BE2C (cell line): Measurements from ENCODE around the gene DUS4L.

Experiments used
- DNase-seq: peaks from one replicate; pipeline ENCODE4 v3.0.0-alpha.2; 2020
- H3K27me3 ChIP-seq: fragments of 250-450 bp; sonication (Bioruptor Pico); 2 replicates; pipeline ENCODE4 v1.5.1; 2020; ENCODE audit warnings: mild to moderate bottlenecking
- H3K36me3 ChIP-seq: fragments of 250-450 bp; sonication (Bioruptor Pico); 2 replicates; pipeline ENCODE4 v1.5.1; 2020; ENCODE audit warnings: mild to moderate bottlenecking
- H3K4me1 ChIP-seq: fragments of 250-450 bp; sonication (Bioruptor Pico); 2 replicates; pipeline ENCODE4 v1.5.1; 2020
- H3K4me3 ChIP-seq: 2 replicates; pipeline ENCODE4 v1.5.1; 2011; ENCODE audit warnings: low read depth, low read length
- H3K9me3 ChIP-seq: fragments of 250-450 bp; sonication (Bioruptor Pico); 2 replicates; pipeline ENCODE4 v1.5.1; 2020
- CTCF ChIP-seq: IDR thresholded peaks from 2 replicates; pipeline ENCODE4 v1.5.1; 2012; ENCODE audit warnings: mild to moderate bottlenecking, low read depth, low read length

DUS4L gene

GRCh38 chr7:107592361-107593024 is 28.7 kb downstream of the DUS4L start:
- H3K4me1 ChIP-seq: no peaks in the 10 kb centered on the region
- H3K36me3 ChIP-seq: no peaks in the 10 kb centered on the region; the same call in 1 of the 2 replicates
- H3K27me3 ChIP-seq: no peaks in the 10 kb centered on the region
- no peak for TF ChIP-seq CTCF
- no peaks in the 10 kb centered on the region for H3K9me3 ChIP-seq
- H3K4me3 ChIP-seq: no peak overlapping the region
- DNase-seq: no peak

- no peak for DNase-seq
- no peaks in the 10 kb centered on the region for H3K4me1 ChIP-seq
- no peaks in the 10 kb centered on the region; the same call in 1 of the 2 replicates for H3K36me3 ChIP-seq
- no peaks in the 10 kb centered on the region for H3K27me3 ChIP-seq
- no peak overlapping the region for H3K4me3 ChIP-seq
- TF ChIP-seq CTCF: no peak
- H3K9me3 ChIP-seq: no peaks in the 10 kb centered on the region
Observed at GRCh38 chr7:107593025-107593410, 29.2 kb downstream of the DUS4L start.

GRCh38 chr7:107594961-107595737 is 31.4 kb downstream of the DUS4L start:
- Histone ChIP-seq H3K36me3 (no peaks in the 10 kb centered on the region; the same call in 1 of the 2 replicates), H3K9me3 (no peaks in the 10 kb centered on the region), H3K27me3 (no peaks in the 10 kb centered on the region), H3K4me3 (no peak overlapping the region), H3K4me1 (no peaks in the 10 kb centered on the region)
- no peak for DNase-seq
- no peak for TF ChIP-seq CTCF

- Histone ChIP-seq H3K4me3 (no peak overlapping the region), H3K9me3 (no peaks in the 10 kb centered on the region), H3K4me1 (no peaks in the 10 kb centered on the region), H3K36me3 (no peaks in the 10 kb centered on the region; the same call in 1 of the 2 replicates), H3K27me3 (no peaks in the 10 kb centered on the region)
- DNase-seq: no peak
- no peak for TF ChIP-seq CTCF
Observed at GRCh38 chr7:107596881-107597581, 33.3 kb downstream of the DUS4L start.

GRCh38 chr7:107597582-107597916 is 33.8 kb downstream of the DUS4L start:
- TF ChIP-seq CTCF: no peak
- H3K36me3 ChIP-seq: no peaks in the 10 kb centered on the region; the same call in 1 of the 2 replicates

More at GRCh38 chr7:107597582-107597916, 33.8 kb downstream of the DUS4L start:
- Histone ChIP-seq H3K4me1 (no peaks in the 10 kb centered on the region), H3K27me3 (no peaks in the 10 kb centered on the region), H3K9me3 (no peaks in the 10 kb centered on the region), H3K4me3 (no peak overlapping the region)
- no peak for DNase-seq
